GM23338 (cell line): Measurements from ENCODE around the gene TPM1. TPM values are rescaled to one million over a fixed set of nuclear protein-coding genes. Genes with fewer than 3 reads are reported as not detected.

Experiments used
- ATAC-seq: fragments of 200-7000 bp; cut with Tn5 transposase; 3 replicates; pipeline ENCODE4 v1.9.1; 2020
- DNase-seq: peaks from one replicate; pipeline ENCODE4 v3.0.0-alpha.2; 2015; ENCODE audit warnings: low spot score
- H2AFZ ChIP-seq: fragments of 200-600 bp; sonication (generic); 2 replicates; pipeline ENCODE4 v1.8.0; 2016; ENCODE audit warnings: antibody characterized with exemption, mild to moderate bottlenecking, moderate library complexity
- H3F3A ChIP-seq: fragments of 200-600 bp; sonication (generic); replicated peaks from 2 replicates; pipeline ENCODE4 v1.8.0; 2017; ENCODE audit warnings: antibody characterized with exemption, mixed run types, low read depth
- H3K27ac ChIP-seq: fragments of 200-600 bp; sonication (generic); 2 replicates; pipeline ENCODE4 v1.6.1; 2016; ENCODE audit warnings: low read depth
- H3K27me3 ChIP-seq: fragments of 200-600 bp; sonication (generic); 2 replicates; pipeline ENCODE4 v1.8.0; 2016; ENCODE audit warnings: mild to moderate bottlenecking, mixed run types, moderate library complexity; ENCODE audit not compliant: insufficient read depth
- H3K36me3 ChIP-seq: fragments of 200-600 bp; sonication (generic); 2 replicates; pipeline ENCODE4 v1.8.0; 2016; ENCODE audit warnings: mild to moderate bottlenecking; ENCODE audit not compliant: insufficient read depth
- H3K4me1 ChIP-seq: fragments of 200-600 bp; sonication (generic); 2 replicates; pipeline ENCODE4 v1.8.0; 2016; ENCODE audit warnings: mild to moderate bottlenecking, moderate library complexity; ENCODE audit not compliant: insufficient read depth
- H3K4me2 ChIP-seq: fragments of 200-600 bp; sonication (generic); 2 replicates; pipeline ENCODE4 v1.7.1; 2017; ENCODE audit warnings: mixed run types
- H3K4me3 ChIP-seq: fragments of 200-600 bp; sonication (generic); 2 replicates; pipeline ENCODE4 v1.6.1; 2016; ENCODE audit warnings: mixed run types
- H3K79me2 ChIP-seq: fragments of 200-600 bp; sonication (generic); replicated peaks from 2 replicates; pipeline ENCODE4 v1.8.0; 2017; ENCODE audit warnings: mild to moderate bottlenecking; ENCODE audit not compliant: insufficient read depth
- H3K9me2 ChIP-seq: fragments of 200-600 bp; sonication (generic); 2 replicates; pipeline ENCODE4 v1.8.0; 2017; ENCODE audit not compliant: insufficient read depth
- H4K20me1 ChIP-seq: fragments of 200-600 bp; sonication (generic); replicated peaks from 2 replicates; pipeline ENCODE4 v1.8.0; 2017; ENCODE audit warnings: mild to moderate bottlenecking; ENCODE audit not compliant: insufficient read depth
- H3K27ac Mint-ChIP-seq: 2 replicates; pipeline ENCODE4 v1.8.0; 2020; ENCODE audit warnings: inconsistent platforms, mild to moderate bottlenecking, moderate library complexity, mixed read lengths
- H3K27me3 Mint-ChIP-seq: 3 replicates; pipeline ENCODE4 v1.8.0; 2022; ENCODE audit warnings: low read depth, mild to moderate bottlenecking, moderate library complexity, mixed read lengths, inconsistent platforms; ENCODE audit not compliant: insufficient read depth, poor library complexity
- H3K36me3 Mint-ChIP-seq: 3 replicates; pipeline ENCODE4 v1.8.0; 2021; ENCODE audit warnings: low read depth, mild to moderate bottlenecking, inconsistent platforms, moderate library complexity, mixed read lengths
- H3K4me1 Mint-ChIP-seq: 3 replicates; pipeline ENCODE4 v1.8.0; 2020; ENCODE audit warnings: mild to moderate bottlenecking, inconsistent platforms, mixed read lengths
- H3K4me3 Mint-ChIP-seq: 3 replicates; pipeline ENCODE4 v1.8.0; 2021; ENCODE audit warnings: moderate library complexity, mild to moderate bottlenecking, inconsistent platforms, mixed read lengths
- H3K9me3 Mint-ChIP-seq: 3 replicates; pipeline ENCODE4 v1.8.0; 2020; ENCODE audit warnings: moderate library complexity, mild to moderate bottlenecking, inconsistent platforms, mixed read lengths
- CREB1 ChIP-seq: fragments of 250-450 bp; sonication (Bioruptor Pico); IDR thresholded peaks from 2 replicates; pipeline ENCODE4 v1.5.0; 2020; ENCODE audit warnings: low read depth, mild to moderate bottlenecking, moderate library complexity
- EZH2 ChIP-seq: fragments of 200-600 bp; sonication (generic); IDR thresholded peaks from one replicate; pipeline ENCODE4 v1.8.0; 2017; ENCODE audit warnings: antibody characterized with exemption, mild to moderate bottlenecking, low read depth; ENCODE audit not compliant: unreplicated experiment
- EZH2phosphoT487 ChIP-seq: fragments of 200-600 bp; sonication (generic); IDR thresholded peaks from one replicate; pipeline ENCODE4 v1.8.1; 2018; ENCODE audit warnings: antibody characterized with exemption; ENCODE audit not compliant: unreplicated experiment
- NANOG ChIP-seq: IDR thresholded peaks from 2 replicates; pipeline ENCODE4 v1.6.1; 2016; ENCODE audit warnings: antibody characterized with exemption, borderline replicate concordance
- POLR2AphosphoS5 ChIP-seq: IDR thresholded peaks from 2 replicates; pipeline ENCODE4 v1.6.1; 2016; ENCODE audit warnings: antibody characterized with exemption, low read depth
- ZNF114 ChIP-seq: fragments of 250-450 bp; sonication (Bioruptor Pico); IDR thresholded peaks from 2 replicates; pipeline ENCODE4 v1.5.0; 2020; ENCODE audit warnings: mild to moderate bottlenecking, moderate library complexity
- ZNF331 ChIP-seq: fragments of 250-450 bp; sonication (Bioruptor Pico); IDR thresholded peaks from 2 replicates; pipeline ENCODE4 v1.5.0; 2020; ENCODE audit warnings: low read depth, mild to moderate bottlenecking, moderate library complexity
- polyA plus RNA-seq: library from polyadenylated mRNA; unstranded; fragments of >200 nt; fragmentation: Nextera tagmentation; extraction: Ambion mirVana; gene quantifications from 2 replicates; pipeline ENCODE4 v1.2.1, GENCODE V29; 2016
- total RNA-seq: library from RNA; depleted of rRNA; stranded (reverse); fragments of >200 nt; shearing (Covaris generic); gene quantifications from 2 replicates; pipeline ENCODE4 v1.2.3, GENCODE V29; 2014
- TF ChIP-seq, protein P1 (sequence below): IDR thresholded peaks from one replicate; pipeline ENCODE4 v1.6.1; 2018; ENCODE audit warnings: antibody characterized with exemption; ENCODE audit not compliant: unreplicated experiment
- TF ChIP-seq, protein P2 (sequence below): IDR thresholded peaks from 2 replicates; pipeline ENCODE4 v1.6.1; 2016; ENCODE audit warnings: antibody characterized with exemption
- TF ChIP-seq, protein P3 (sequence below), 2 experiments: fragments of 200-600 bp in 1 of 2; sonication (generic) in 1 of 2; conservative IDR thresholded peaks; 2 replicates each; pipeline versions ENCODE4 v1.5.1 to v1.6.1; 2016 to 2017; ENCODE audit warnings: antibody characterized with exemption in 2 of 2, low read depth in 2 of 2, mild to moderate bottlenecking in 2 of 2, moderate library complexity in 1 of 2

Gene TPM1
- total and polyA plus RNA-seq, 2 experiments from 2014 or later = 449 to 913 TPM

DNA sequence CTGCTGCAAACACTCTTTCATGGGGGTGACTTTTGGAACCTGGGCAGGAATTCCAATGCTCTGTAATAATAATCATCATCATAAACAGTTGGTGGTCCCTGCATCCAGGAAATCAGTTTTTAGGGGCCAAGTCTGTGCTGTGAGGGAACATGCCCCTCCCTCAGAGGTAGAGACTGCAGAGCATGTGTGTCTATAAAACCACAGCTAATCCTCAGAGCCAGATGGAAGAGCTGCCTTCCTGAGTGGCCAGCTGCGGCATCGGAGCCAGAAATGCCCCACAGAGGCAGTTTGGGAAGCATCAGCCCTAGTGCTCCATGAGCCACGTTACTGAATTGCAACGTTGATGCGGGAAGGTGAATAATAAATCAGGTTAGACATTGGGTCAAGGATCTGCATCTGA lies 12.9 kb upstream of the TPM1 start (continued):
- TF ChIP-seq, protein P1, sequence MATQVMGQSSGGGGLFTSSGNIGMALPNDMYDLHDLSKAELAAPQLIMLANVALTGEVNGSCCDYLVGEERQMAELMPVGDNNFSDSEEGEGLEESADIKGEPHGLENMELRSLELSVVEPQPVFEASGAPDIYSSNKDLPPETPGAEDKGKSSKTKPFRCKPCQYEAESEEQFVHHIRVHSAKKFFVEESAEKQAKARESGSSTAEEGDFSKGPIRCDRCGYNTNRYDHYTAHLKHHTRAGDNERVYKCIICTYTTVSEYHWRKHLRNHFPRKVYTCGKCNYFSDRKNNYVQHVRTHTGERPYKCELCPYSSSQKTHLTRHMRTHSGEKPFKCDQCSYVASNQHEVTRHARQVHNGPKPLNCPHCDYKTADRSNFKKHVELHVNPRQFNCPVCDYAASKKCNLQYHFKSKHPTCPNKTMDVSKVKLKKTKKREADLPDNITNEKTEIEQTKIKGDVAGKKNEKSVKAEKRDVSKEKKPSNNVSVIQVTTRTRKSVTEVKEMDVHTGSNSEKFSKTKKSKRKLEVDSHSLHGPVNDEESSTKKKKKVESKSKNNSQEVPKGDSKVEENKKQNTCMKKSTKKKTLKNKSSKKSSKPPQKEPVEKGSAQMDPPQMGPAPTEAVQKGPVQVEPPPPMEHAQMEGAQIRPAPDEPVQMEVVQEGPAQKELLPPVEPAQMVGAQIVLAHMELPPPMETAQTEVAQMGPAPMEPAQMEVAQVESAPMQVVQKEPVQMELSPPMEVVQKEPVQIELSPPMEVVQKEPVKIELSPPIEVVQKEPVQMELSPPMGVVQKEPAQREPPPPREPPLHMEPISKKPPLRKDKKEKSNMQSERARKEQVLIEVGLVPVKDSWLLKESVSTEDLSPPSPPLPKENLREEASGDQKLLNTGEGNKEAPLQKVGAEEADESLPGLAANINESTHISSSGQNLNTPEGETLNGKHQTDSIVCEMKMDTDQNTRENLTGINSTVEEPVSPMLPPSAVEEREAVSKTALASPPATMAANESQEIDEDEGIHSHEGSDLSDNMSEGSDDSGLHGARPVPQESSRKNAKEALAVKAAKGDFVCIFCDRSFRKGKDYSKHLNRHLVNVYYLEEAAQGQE = no peak

DNA sequence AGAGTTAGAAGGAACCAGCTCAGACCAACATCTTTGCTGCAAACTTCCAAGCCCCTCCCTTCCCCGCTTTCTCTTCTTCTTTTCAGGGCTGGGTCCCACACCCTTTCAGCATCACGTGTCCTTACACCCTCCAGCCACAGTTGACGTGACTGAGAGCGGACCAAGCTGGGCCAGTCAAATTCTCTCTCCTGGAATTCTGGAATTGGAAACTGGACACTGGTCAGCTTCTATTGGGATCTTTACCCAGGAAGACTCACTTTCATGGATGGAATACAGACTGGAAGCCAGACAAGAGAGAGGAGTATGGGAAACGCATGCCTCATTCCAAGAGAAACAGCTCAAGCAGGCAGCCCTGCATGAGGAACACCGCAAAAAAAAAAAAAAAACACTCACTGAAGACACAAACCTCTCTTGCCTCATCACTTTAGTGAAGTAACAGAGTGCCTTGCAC lies 12.4 kb upstream of the TPM1 start:
- Histone ChIP-seq H3K4me1 (no peaks in the 10 kb centered on the region; the same call in 1 of the 2 replicates), H3K79me2 (no peaks in the 10 kb centered on the region), H3K27ac (no peak overlapping the region), H3F3A (0 out of 2 replicates have a peak, but pooled peaks cover 5% of the 10 kb centered on the region), H3K36me3 (no peaks in the 10 kb centered on the region), H3K4me3 (no peak overlapping the region), H3K27me3 (no peaks in the 10 kb centered on the region), H2AFZ (peak overlapping the region; percentile 39), H4K20me1 (no peaks in the 10 kb centered on the region), H3K4me2 (no peak overlapping the region), H3K9me2 (0 out of 2 replicates have a peak, but pooled peaks cover 12% of the 10 kb centered on the region)
- ATAC-seq = peak; percentile 53
- Mint-ChIP-seq H3K27ac (no peak overlapping the region), H3K27me3 (peaks cover 2% of the 10 kb centered on the region), H3K36me3 (no peaks in the 10 kb centered on the region), H3K4me3 (no peak overlapping the region), H3K4me1 (no peaks in the 10 kb centered on the region; the same call in 1 of the 3 replicates), H3K9me3 (no peaks in the 10 kb centered on the region)
- no peak for TF ChIP-seq POLR2AphosphoS5
- TF ChIP-seq ZNF331 = no peak
- TF ChIP-seq CREB1 (CRISPR knock-in tag) = no peak
- TF ChIP-seq EZH2 = no peak
- no peak for TF ChIP-seq NANOG
- TF ChIP-seq, protein P2, sequence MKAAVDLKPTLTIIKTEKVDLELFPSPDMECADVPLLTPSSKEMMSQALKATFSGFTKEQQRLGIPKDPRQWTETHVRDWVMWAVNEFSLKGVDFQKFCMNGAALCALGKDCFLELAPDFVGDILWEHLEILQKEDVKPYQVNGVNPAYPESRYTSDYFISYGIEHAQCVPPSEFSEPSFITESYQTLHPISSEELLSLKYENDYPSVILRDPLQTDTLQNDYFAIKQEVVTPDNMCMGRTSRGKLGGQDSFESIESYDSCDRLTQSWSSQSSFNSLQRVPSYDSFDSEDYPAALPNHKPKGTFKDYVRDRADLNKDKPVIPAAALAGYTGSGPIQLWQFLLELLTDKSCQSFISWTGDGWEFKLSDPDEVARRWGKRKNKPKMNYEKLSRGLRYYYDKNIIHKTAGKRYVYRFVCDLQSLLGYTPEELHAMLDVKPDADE = no peak
- no peak for TF ChIP-seq ZNF114 (CRISPR knock-in tag)
- no peak for TF ChIP-seq EZH2phosphoT487
- TF ChIP-seq, protein P3, sequence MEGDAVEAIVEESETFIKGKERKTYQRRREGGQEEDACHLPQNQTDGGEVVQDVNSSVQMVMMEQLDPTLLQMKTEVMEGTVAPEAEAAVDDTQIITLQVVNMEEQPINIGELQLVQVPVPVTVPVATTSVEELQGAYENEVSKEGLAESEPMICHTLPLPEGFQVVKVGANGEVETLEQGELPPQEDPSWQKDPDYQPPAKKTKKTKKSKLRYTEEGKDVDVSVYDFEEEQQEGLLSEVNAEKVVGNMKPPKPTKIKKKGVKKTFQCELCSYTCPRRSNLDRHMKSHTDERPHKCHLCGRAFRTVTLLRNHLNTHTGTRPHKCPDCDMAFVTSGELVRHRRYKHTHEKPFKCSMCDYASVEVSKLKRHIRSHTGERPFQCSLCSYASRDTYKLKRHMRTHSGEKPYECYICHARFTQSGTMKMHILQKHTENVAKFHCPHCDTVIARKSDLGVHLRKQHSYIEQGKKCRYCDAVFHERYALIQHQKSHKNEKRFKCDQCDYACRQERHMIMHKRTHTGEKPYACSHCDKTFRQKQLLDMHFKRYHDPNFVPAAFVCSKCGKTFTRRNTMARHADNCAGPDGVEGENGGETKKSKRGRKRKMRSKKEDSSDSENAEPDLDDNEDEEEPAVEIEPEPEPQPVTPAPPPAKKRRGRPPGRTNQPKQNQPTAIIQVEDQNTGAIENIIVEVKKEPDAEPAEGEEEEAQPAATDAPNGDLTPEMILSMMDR (conservative IDR thresholded peaks at IDR 0.05; ENCODE audit: low read depth in 2 of 2) = no peak
- no peak for DNase-seq
